Measurements from ENCODE around the gene THEMIS. TPM values are rescaled to one million over a fixed set of nuclear protein-coding genes. Genes with fewer than 3 reads are reported as not detected.

The THEMIS gene
- total and polyA plus RNA-seq, 9 donors: 0.06 to 0.07 TPM; not detected in 7

- no peak for DNase-seq
- H3K4me3 ChIP-seq (ENCODE audit: low read length): no peak overlapping the region
- H3K4me1 ChIP-seq (ENCODE audit: control insufficient read depth, insufficient read depth, low read length): no peaks in the 10 kb centered on the region
- H3K27me3 ChIP-seq (ENCODE audit: control insufficient read depth, insufficient read depth, low read length): no peaks in the 10 kb centered on the region
- H3K9me3 ChIP-seq (replicated peaks; ENCODE audit: control insufficient read depth, low read depth, low read length): no peaks in the 10 kb centered on the region
- H3K27ac ChIP-seq (ENCODE audit: low read length): no peak overlapping the region
- H3K36me3 ChIP-seq (ENCODE audit: control insufficient read depth, insufficient read depth, low read length): no peaks in the 10 kb centered on the region
- WGBS (ENCODE audit: insufficient coverage): no CpG with 5 or more reads among the region's 3 CpGs
Measured at GRCh38 chr6:127845242-127845641, 55.6 kb downstream of the THEMIS start.

- DNase-seq: no peak
- Histone ChIP-seq H3K4me1 (ENCODE audit: control insufficient read depth, insufficient read depth, low read length) (no peaks in the 10 kb centered on the region), H3K27ac (ENCODE audit: low read length) (no peak overlapping the region), H3K27me3 (ENCODE audit: control insufficient read depth, insufficient read depth, low read length) (no peaks in the 10 kb centered on the region), H3K36me3 (ENCODE audit: control insufficient read depth, insufficient read depth, low read length) (no peaks in the 10 kb centered on the region), H3K4me3 (ENCODE audit: low read length) (no peak overlapping the region), H3K9me3 (replicated peaks; ENCODE audit: control insufficient read depth, low read depth, low read length) (no peaks in the 10 kb centered on the region)
- no CpG with 5 or more reads among the region's 1 CpG for WGBS (ENCODE audit: insufficient coverage)
Measured at GRCh38 chr6:127844529-127844928, 56.3 kb downstream of the THEMIS start.

DNA sequence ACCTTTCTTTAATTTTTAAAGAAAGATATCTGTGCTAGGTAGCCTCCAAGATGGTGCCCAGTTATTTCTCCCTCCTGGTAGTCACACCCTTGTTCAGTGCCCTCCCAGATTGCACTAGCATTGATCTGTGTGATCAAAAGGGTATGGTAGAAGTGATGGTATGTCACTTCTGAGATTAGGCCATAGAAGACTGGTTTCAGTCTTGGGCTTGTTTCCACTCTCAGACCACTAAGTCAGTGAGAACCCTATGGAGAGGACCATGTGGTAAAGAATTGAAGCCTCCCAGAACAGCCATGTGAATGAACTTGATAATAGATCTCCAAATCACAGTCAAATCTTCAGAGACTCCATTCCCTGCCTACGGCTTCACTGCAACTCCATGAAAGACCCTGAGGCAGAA lies 57.3 kb downstream of the THEMIS start:
- H3K9me3 ChIP-seq (replicated peaks; ENCODE audit: control insufficient read depth, low read depth, low read length): no peaks in the 10 kb centered on the region
- H3K4me3 ChIP-seq (ENCODE audit: low read length): no peak overlapping the region
- no CpG with 5 or more reads among the region's 1 CpG for WGBS (ENCODE audit: insufficient coverage)
- no peaks in the 10 kb centered on the region for H3K27me3 ChIP-seq (ENCODE audit: control insufficient read depth, insufficient read depth, low read length)
- H3K27ac ChIP-seq (ENCODE audit: low read length): no peak overlapping the region
- no peak for DNase-seq
- no peaks in the 10 kb centered on the region for H3K36me3 ChIP-seq (ENCODE audit: control insufficient read depth, insufficient read depth, low read length)
- no peaks in the 10 kb centered on the region for H3K4me1 ChIP-seq (ENCODE audit: control insufficient read depth, insufficient read depth, low read length)

DNA sequence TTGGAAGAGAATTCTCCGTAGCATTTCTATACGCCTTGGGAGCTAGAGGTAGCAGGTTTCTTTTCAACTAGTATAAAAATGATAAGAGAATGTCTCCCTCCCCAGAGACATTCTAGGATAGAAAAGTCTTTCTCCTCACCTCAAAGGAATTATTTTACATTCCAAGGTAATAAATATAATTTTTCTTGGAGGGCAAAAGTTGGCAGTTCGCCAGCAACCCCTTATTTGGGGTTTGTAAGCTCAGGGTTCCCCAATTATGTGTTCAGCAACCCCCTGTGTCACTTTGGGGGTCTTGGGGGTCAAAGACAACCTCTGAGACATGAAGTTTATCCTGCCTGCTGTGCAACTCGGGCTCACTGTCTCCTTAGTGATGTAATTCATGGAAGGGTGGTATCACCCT lies 58.3 kb downstream of the THEMIS start:
- Histone ChIP-seq H3K27me3 (ENCODE audit: control insufficient read depth, insufficient read depth, low read length) (no peaks in the 10 kb centered on the region), H3K4me3 (ENCODE audit: low read length) (no peak overlapping the region), H3K36me3 (ENCODE audit: control insufficient read depth, insufficient read depth, low read length) (no peaks in the 10 kb centered on the region), H3K27ac (ENCODE audit: low read length) (no peak overlapping the region), H3K4me1 (ENCODE audit: control insufficient read depth, insufficient read depth, low read length) (no peaks in the 10 kb centered on the region), H3K9me3 (replicated peaks; ENCODE audit: control insufficient read depth, low read depth, low read length) (no peaks in the 10 kb centered on the region)
- no peak for DNase-seq
- WGBS (ENCODE audit: insufficient coverage): no CpG with 5 or more reads among the region's 4 CpGs

DNA sequence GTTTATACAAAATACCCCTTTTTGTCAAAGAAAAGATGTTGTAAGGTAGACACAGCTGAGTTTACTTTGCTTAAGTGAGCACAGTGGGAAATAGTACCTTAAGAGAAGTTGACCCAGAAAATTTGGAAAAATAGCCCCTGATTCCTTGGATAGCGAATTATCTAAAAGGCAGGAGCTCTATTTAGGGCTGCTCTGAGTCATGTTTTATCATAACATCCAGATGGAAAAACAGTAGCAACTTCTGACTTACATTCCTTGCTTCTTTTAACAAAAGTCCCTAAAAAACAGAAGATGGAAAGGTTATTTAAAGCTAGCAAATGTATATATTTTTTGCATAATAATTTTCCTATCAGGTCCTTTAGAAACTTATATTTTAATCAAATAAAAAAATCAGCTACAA lies 59.0 kb downstream of the THEMIS start:
- Histone ChIP-seq H3K9me3 (replicated peaks; ENCODE audit: control insufficient read depth, low read depth, low read length) (no peaks in the 10 kb centered on the region), H3K4me3 (ENCODE audit: low read length) (no peak overlapping the region), H3K27ac (ENCODE audit: low read length) (no peak overlapping the region), H3K36me3 (ENCODE audit: control insufficient read depth, insufficient read depth, low read length) (no peaks in the 10 kb centered on the region), H3K4me1 (ENCODE audit: control insufficient read depth, insufficient read depth, low read length) (no peaks in the 10 kb centered on the region), H3K27me3 (ENCODE audit: control insufficient read depth, insufficient read depth, low read length) (no peaks in the 10 kb centered on the region)
- WGBS (ENCODE audit: insufficient coverage): no CpG with 5 or more reads among the region's 1 CpG
- DNase-seq: no peak

DNA sequence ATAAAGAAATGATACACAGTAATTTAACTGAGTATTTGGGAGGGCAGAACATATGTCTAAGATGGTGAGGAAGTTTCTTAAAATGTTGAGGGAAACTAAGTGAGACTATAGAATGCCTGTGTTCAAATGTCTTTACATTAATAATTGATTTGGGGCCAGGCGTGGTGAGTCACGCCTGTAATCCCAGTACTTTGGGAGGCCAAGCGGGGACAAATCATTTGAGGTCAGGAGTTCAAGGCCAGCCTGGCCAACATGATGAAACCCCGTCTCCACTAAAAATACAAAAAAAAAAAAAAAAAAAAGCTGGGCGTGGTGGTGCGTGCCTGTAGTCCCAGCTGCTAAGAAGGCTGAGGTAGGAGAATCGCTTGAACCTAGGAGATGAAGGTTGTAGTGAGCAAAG lies 66.7 kb downstream of the THEMIS start:
- Histone ChIP-seq H3K27ac (ENCODE audit: low read length) (no peak overlapping the region), H3K4me1 (ENCODE audit: control insufficient read depth, insufficient read depth, low read length) (no peaks in the 10 kb centered on the region), H3K4me3 (ENCODE audit: low read length) (no peak overlapping the region), H3K9me3 (replicated peaks; ENCODE audit: control insufficient read depth, low read depth, low read length) (no peaks in the 10 kb centered on the region), H3K36me3 (ENCODE audit: control insufficient read depth, insufficient read depth, low read length) (no peaks in the 10 kb centered on the region), H3K27me3 (ENCODE audit: control insufficient read depth, insufficient read depth, low read length) (no peaks in the 10 kb centered on the region)
- DNase-seq: no peak
- no CpG with 5 or more reads among the region's 7 CpGs for WGBS (ENCODE audit: insufficient coverage)

- H3K4me1 ChIP-seq (ENCODE audit: control insufficient read depth, insufficient read depth, low read length): no peaks in the 10 kb centered on the region
- H3K27me3 ChIP-seq (ENCODE audit: control insufficient read depth, insufficient read depth, low read length): no peaks in the 10 kb centered on the region
- no peak overlapping the region for H3K4me3 ChIP-seq (ENCODE audit: low read length)
- no peaks in the 10 kb centered on the region for H3K36me3 ChIP-seq (ENCODE audit: control insufficient read depth, insufficient read depth, low read length)
- H3K27ac ChIP-seq (ENCODE audit: low read length): no peak overlapping the region
- no peaks in the 10 kb centered on the region for H3K9me3 ChIP-seq (replicated peaks; ENCODE audit: control insufficient read depth, low read depth, low read length)
- no peak for DNase-seq
Measured at GRCh38 chr6:127833336-127833735, 67.5 kb downstream of the THEMIS start.

DNA sequence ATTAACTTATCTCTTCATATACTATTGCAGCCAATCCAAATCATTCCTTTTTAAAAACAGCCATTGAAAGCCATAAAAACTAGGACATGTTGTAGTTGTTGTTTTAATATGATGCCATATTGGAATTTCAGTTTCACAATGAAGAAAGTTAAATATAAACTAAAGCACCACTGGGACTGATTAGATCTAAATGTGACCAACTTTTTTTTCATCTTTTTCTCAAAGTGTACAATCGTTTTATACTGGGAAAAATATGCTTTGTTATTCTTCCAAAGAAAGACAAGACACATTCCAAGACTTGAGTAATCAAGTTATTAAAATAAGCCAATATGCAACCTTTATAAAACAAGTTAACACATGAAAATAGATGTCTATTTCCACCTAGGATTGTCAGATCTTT lies 68.5 kb downstream of the THEMIS start:
- Histone ChIP-seq H3K27ac (ENCODE audit: low read length) (no peak overlapping the region), H3K36me3 (ENCODE audit: control insufficient read depth, insufficient read depth, low read length) (no peaks in the 10 kb centered on the region), H3K27me3 (ENCODE audit: control insufficient read depth, insufficient read depth, low read length) (no peaks in the 10 kb centered on the region), H3K9me3 (replicated peaks; ENCODE audit: control insufficient read depth, low read depth, low read length) (no peaks in the 10 kb centered on the region), H3K4me1 (ENCODE audit: control insufficient read depth, insufficient read depth, low read length) (no peaks in the 10 kb centered on the region), H3K4me3 (ENCODE audit: low read length) (no peak overlapping the region)
- DNase-seq: no peak
- WGBS (ENCODE audit: insufficient coverage): no CpG with 5 or more reads among the region's 1 CpG

DNA sequence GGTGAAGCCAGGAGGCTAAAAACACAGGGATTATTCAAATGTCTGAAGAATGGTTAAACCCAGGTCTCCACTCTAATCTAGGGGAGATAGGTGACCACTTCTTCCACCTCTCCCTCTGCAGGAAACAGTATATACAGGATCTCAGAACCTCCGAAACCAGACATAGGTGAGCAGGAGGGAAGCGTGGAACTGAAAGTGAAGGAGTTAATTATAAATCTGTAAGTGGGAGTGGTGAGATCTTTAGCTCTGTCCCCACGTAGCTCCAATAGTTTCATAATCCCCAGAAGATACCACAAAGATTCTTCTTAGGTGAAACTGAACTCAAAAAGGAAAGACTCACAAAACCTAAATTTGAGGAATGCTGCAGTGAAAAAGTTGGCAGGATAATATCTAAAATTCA lies 76.8 kb downstream of the THEMIS start:
- H3K9me3 ChIP-seq (replicated peaks; ENCODE audit: control insufficient read depth, low read depth, low read length): no peaks in the 10 kb centered on the region
- H3K27ac ChIP-seq (ENCODE audit: low read length): no peak overlapping the region
- H3K27me3 ChIP-seq (ENCODE audit: control insufficient read depth, insufficient read depth, low read length): no peaks in the 10 kb centered on the region
- no peak overlapping the region for H3K4me3 ChIP-seq (ENCODE audit: low read length)
- WGBS (ENCODE audit: insufficient coverage): no CpG with 5 or more reads among the region's 3 CpGs
- DNase-seq: no peak
- no peaks in the 10 kb centered on the region for H3K4me1 ChIP-seq (ENCODE audit: control insufficient read depth, insufficient read depth, low read length)
- H3K36me3 ChIP-seq (ENCODE audit: control insufficient read depth, insufficient read depth, low read length): no peaks in the 10 kb centered on the region

GRCh38 chr6:127821431-127821830 lies 79.4 kb downstream of the THEMIS start:
- H3K4me1 ChIP-seq (ENCODE audit: control insufficient read depth, insufficient read depth, low read length): no peaks in the 10 kb centered on the region
- H3K27me3 ChIP-seq (ENCODE audit: control insufficient read depth, insufficient read depth, low read length): no peaks in the 10 kb centered on the region
- H3K27ac ChIP-seq (ENCODE audit: low read length): no peak overlapping the region
- H3K36me3 ChIP-seq (ENCODE audit: control insufficient read depth, insufficient read depth, low read length): no peaks in the 10 kb centered on the region
- H3K4me3 ChIP-seq (ENCODE audit: low read length): no peak overlapping the region
- no peaks in the 10 kb centered on the region for H3K9me3 ChIP-seq (replicated peaks; ENCODE audit: control insufficient read depth, low read depth, low read length)
- no peak for DNase-seq

GRCh38 chr6:127818149-127818548 lies 82.7 kb downstream of the THEMIS start:
- Histone ChIP-seq H3K27ac (ENCODE audit: low read length) (no peak overlapping the region), H3K27me3 (ENCODE audit: control insufficient read depth, insufficient read depth, low read length) (no peaks in the 10 kb centered on the region), H3K4me1 (ENCODE audit: control insufficient read depth, insufficient read depth, low read length) (no peaks in the 10 kb centered on the region), H3K9me3 (replicated peaks; ENCODE audit: control insufficient read depth, low read depth, low read length) (no peaks in the 10 kb centered on the region), H3K4me3 (ENCODE audit: low read length) (no peak overlapping the region), H3K36me3 (ENCODE audit: control insufficient read depth, insufficient read depth, low read length) (no peaks in the 10 kb centered on the region)
- no peak for DNase-seq
- no CpG with 5 or more reads among the region's 2 CpGs for WGBS (ENCODE audit: insufficient coverage)
